DND-41 (cell line): ENCODE measurements around the gene SIL1.

Experiments
- ATAC-seq: fragments of 200-7000 bp; cut with Tn5 transposase; 3 replicates; pipeline ENCODE4 v1.9.1; 2021; ENCODE audit warnings: low read depth; ENCODE audit not compliant: insufficient read depth
- DNase-seq: peaks from one replicate; pipeline ENCODE4 v3.0.0-alpha.2; 2020
- H2AFZ ChIP-seq: 2 replicates; pipeline ENCODE4 v1.6.0; 2012; ENCODE audit warnings: low read depth, low read length
- H3K27ac ChIP-seq: 2 replicates; pipeline ENCODE4 v1.5.1; 2012; ENCODE audit warnings: low read length, inconsistent platforms
- H3K27me3 ChIP-seq: fragments of 200-600 bp; sonication (generic); 2 replicates; pipeline ENCODE4 v1.6.0; 2012; ENCODE audit warnings: low read length, mild to moderate bottlenecking, inconsistent platforms; ENCODE audit not compliant: insufficient read depth, poor library complexity
- H3K36me3 ChIP-seq: 2 replicates; pipeline ENCODE4 v1.5.1; 2012; ENCODE audit warnings: low read length, inconsistent platforms; ENCODE audit not compliant: insufficient read depth
- H3K4me1 ChIP-seq: 2 replicates; pipeline ENCODE4 v1.5.1; 2012; ENCODE audit warnings: mild to moderate bottlenecking, low read length; ENCODE audit not compliant: insufficient read depth
- H3K4me2 ChIP-seq: 2 replicates; pipeline ENCODE4 v1.6.0; 2012; ENCODE audit warnings: mild to moderate bottlenecking, moderate library complexity, low read length, inconsistent platforms; ENCODE audit not compliant: insufficient read depth
- H3K4me3 ChIP-seq, 2 experiments: fragments of 200-600 bp in 1 of 2; shearing (Covaris generic) in 1 of 2; 2 replicates each; pipeline ENCODE4 v1.5.1; 2012 to 2016; ENCODE audit warnings: inconsistent platforms in 2 of 2, low read length in 2 of 2, mild to moderate bottlenecking in 2 of 2, low read depth in 1 of 2, moderate library complexity in 1 of 2
- H3K79me2 ChIP-seq: 2 replicates; pipeline ENCODE4 v1.6.0; 2012; ENCODE audit warnings: low read length, inconsistent platforms; ENCODE audit not compliant: insufficient read depth
- H3K9ac ChIP-seq: 2 replicates; pipeline ENCODE4 v1.6.0; 2012; ENCODE audit warnings: low read depth, mild to moderate bottlenecking, inconsistent platforms, low read length, moderate library complexity
- H3K9me3 ChIP-seq: 2 replicates; pipeline ENCODE4 v1.5.1; 2012; ENCODE audit warnings: low read length, moderate library complexity, mild to moderate bottlenecking, inconsistent platforms; ENCODE audit not compliant: insufficient read depth, severe bottlenecking
- H4K20me1 ChIP-seq: 2 replicates; pipeline ENCODE4 v1.6.0; 2012; ENCODE audit warnings: low read length; ENCODE audit not compliant: insufficient read depth
- CTCF ChIP-seq: IDR thresholded peaks from 2 replicates; pipeline ENCODE4 v1.5.1; 2012; ENCODE audit warnings: borderline replicate concordance, low read length, moderate library complexity, mild to moderate bottlenecking; ENCODE audit not compliant: poor library complexity, severe bottlenecking; ENCODE audit errors: extremely low read depth
- EZH2 ChIP-seq: IDR thresholded peaks from 3 replicates; pipeline ENCODE4 v1.6.1; 2012; ENCODE audit warnings: borderline replicate concordance, low read depth, mild to moderate bottlenecking, moderate library complexity, low read length, inconsistent platforms; ENCODE audit not compliant: severe bottlenecking

Gene SIL1

GRCh38 chr5:138967791-138968448, 230.2 kb downstream of the SIL1 start:
- Histone ChIP-seq H3K4me3 (no peak overlapping the region), H3K27me3 (no peaks in the 10 kb centered on the region), H3K9ac (no peak overlapping the region), H3K4me1 (no peaks in the 10 kb centered on the region), H3K27ac (no peak overlapping the region), H3K36me3 (no peaks in the 10 kb centered on the region), H2AFZ (no peak overlapping the region), H3K4me2 (no peak overlapping the region), H4K20me1 (no peaks in the 10 kb centered on the region), H3K9me3 (no peaks in the 10 kb centered on the region), H3K79me2 (no peaks in the 10 kb centered on the region)
- TF ChIP-seq CTCF (no peak), EZH2 (no peak)
- ATAC-seq (peak; percentile 62), DNase-seq (peak; percentile 21)

GRCh38 chr5:138966236-138966985, 231.8 kb downstream of the SIL1 start:
- no peaks in the 10 kb centered on the region for H4K20me1 ChIP-seq
- DNase-seq (no peak), ATAC-seq (no peak)
- H3K36me3 ChIP-seq = no peaks in the 10 kb centered on the region
- no peak overlapping the region for H3K27ac ChIP-seq
- no peak overlapping the region for H3K4me2 ChIP-seq
- no peaks in the 10 kb centered on the region for H3K27me3 ChIP-seq
- no peaks in the 10 kb centered on the region for H3K4me1 ChIP-seq
- no peak overlapping the region for H2AFZ ChIP-seq
- no peaks in the 10 kb centered on the region for H3K79me2 ChIP-seq
- no peaks in the 10 kb centered on the region for H3K9me3 ChIP-seq
- no peak overlapping the region for H3K4me3 ChIP-seq
- no peak for TF ChIP-seq EZH2
- TF ChIP-seq CTCF = no peak
- no peak overlapping the region for H3K9ac ChIP-seq

- no peak for ATAC-seq
- Histone ChIP-seq H3K79me2 (no peaks in the 10 kb centered on the region), H3K4me2 (no peak overlapping the region), H3K27ac (no peak overlapping the region), H3K36me3 (no peaks in the 10 kb centered on the region), H3K9me3 (no peaks in the 10 kb centered on the region), H3K4me3 (no peak overlapping the region), H4K20me1 (no peaks in the 10 kb centered on the region), H2AFZ (no peak overlapping the region), H3K4me1 (no peaks in the 10 kb centered on the region), H3K9ac (no peak overlapping the region), H3K27me3 (no peaks in the 10 kb centered on the region)
- DNase-seq = no peak
- TF ChIP-seq CTCF (no peak), EZH2 (no peak)
These were observed 232.5 kb downstream of the SIL1 start for GRCh38 chr5:138965626-138966025.
